Right forelimb (tissue), 1 donor: ENCODE results near the gene OTOP3.

ENCODE experiments used
- DNase-seq: peaks from one replicate; pipeline ENCODE4 v3.0.0-alpha.2; 2018

The OTOP3 gene

GRCh38 chr17:74990581-74991105 lies 54.9 kb downstream of the OTOP3 start:
- DNase-seq = no peak

GRCh38 chr17:74992223-74992622 lies 56.5 kb downstream of the OTOP3 start:
- DNase-seq = no peak

- no peak for DNase-seq
Observed at GRCh38 chr17:74994440-74994839, 58.7 kb downstream of the OTOP3 start.

- no peak for DNase-seq
Observed at GRCh38 chr17:74995847-74996246, 60.1 kb downstream of the OTOP3 start.

- DNase-seq = no peak
Observed at GRCh38 chr17:74998783-74999182, 63.1 kb downstream of the OTOP3 start.

- DNase-seq = no peak
Observed at GRCh38 chr17:74999523-74999922, 63.8 kb downstream of the OTOP3 start.
